ENCODE results near the gene KCTD1.

KCTD1 gene

DNA sequence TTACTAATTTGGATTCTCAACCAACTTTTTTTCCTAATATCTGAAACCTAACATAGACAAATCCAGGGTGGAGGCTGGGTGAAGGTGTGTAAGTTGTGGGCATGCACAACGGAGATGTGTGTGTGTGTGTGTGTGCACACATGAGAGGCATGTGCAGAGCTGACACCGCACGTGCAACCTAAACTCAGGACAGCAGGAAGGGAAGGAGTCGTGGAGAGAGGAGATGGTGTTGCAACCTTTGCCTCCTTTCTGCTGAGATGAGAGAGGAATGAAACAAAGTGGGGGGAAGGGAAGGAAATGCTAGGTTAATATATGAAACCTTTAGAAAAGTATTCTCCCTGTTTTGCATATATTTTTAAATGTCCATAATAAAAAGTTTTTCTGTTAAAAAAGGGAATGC lies 64.7 kb downstream of the KCTD1 start:
- peak overlapping the region; percentile 3 for H3K4me3 ChIP-seq (ENCODE audit: low read depth, low read length)
- H3K4me1 ChIP-seq (ENCODE audit: control insufficient read depth in 1 of 2, insufficient read depth in 2 of 2, low read length in 2 of 2) = peaks cover 8 to 13% of the 10 kb centered on the region in 2 experiments
- no peak overlapping the region for H3K27ac ChIP-seq (ENCODE audit: low read depth, low read length)
- no peaks in the 10 kb centered on the region for H3K36me3 ChIP-seq (ENCODE audit: control insufficient read depth in 1 of 2, insufficient read depth in 2 of 2, low read length in 2 of 2)
- no peak overlapping the region for H3K18ac ChIP-seq (ENCODE audit: low read length)
- H2BK120ac ChIP-seq (ENCODE audit: insufficient read depth, low read length, poor library complexity) = no peak overlapping the region
- peaks cover 3% of the 10 kb centered on the region for H3K79me1 ChIP-seq (ENCODE audit: low read length)
- no peak overlapping the region for H2BK12ac ChIP-seq (ENCODE audit: low read length)
- no peaks in the 10 kb centered on the region for H3K27me3 ChIP-seq (ENCODE audit: insufficient read depth, low read length)
- no peak overlapping the region for H3K4ac ChIP-seq (ENCODE audit: low read depth, low read length)
- H4K8ac ChIP-seq (ENCODE audit: low read depth, low read length) = no peak overlapping the region
- no peak overlapping the region for H3K9ac ChIP-seq (ENCODE audit: low read length)
- no peaks in the 10 kb centered on the region for H3K9me3 ChIP-seq (ENCODE audit: insufficient read depth, low read depth, low read length)
- no peak overlapping the region for H3K4me2 ChIP-seq (ENCODE audit: low read length)
- H3K79me2 ChIP-seq (ENCODE audit: control insufficient read depth, insufficient read depth, low read length, poor library complexity) = no peaks in the 10 kb centered on the region
- no peak overlapping the region for H4K91ac ChIP-seq (ENCODE audit: low read depth, low read length)
- no peak overlapping the region for H3K14ac ChIP-seq (ENCODE audit: low read length)
- H2AFZ ChIP-seq (ENCODE audit: insufficient read depth, low read length, poor library complexity) = no peak overlapping the region
- H3K23ac ChIP-seq (ENCODE audit: low read length) = no peak overlapping the region
- no peak overlapping the region for H2AK5ac ChIP-seq (ENCODE audit: low read length)
- H2BK5ac ChIP-seq (ENCODE audit: low read depth, low read length, poor library complexity) = no peak overlapping the region
- H4K12ac ChIP-seq (ENCODE audit: low read depth, low read length) = no peak overlapping the region
- WGBS (ENCODE audit: extremely low coverage, insufficient coverage, insufficient read length) = no CpG with 5 or more reads among the region's 4 CpGs
- DNase-seq = no peak

DNA sequence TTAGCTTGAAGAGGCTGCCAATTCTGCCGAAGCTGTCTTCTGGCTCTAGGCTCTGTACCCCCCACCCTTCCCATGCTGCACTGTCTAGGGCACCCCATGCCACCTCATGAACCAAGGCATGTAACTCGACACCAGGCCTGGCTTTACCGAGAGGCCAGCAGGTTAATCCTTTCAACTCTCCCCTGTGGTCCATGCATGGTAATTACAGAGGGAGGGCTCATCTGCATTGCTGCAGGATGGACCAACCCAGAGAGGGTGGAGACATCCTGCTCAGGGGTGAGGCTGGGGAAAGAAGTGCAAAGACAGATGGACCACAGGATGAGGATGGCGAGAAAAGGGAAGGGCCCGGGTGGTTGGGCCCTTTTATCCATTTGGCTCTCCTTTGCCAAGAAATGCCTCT lies 65.8 kb downstream of the KCTD1 start:
- no peak overlapping the region for H3K27ac ChIP-seq (ENCODE audit: low read depth, low read length)
- no peak overlapping the region for H3K18ac ChIP-seq (ENCODE audit: low read length)

DNA sequence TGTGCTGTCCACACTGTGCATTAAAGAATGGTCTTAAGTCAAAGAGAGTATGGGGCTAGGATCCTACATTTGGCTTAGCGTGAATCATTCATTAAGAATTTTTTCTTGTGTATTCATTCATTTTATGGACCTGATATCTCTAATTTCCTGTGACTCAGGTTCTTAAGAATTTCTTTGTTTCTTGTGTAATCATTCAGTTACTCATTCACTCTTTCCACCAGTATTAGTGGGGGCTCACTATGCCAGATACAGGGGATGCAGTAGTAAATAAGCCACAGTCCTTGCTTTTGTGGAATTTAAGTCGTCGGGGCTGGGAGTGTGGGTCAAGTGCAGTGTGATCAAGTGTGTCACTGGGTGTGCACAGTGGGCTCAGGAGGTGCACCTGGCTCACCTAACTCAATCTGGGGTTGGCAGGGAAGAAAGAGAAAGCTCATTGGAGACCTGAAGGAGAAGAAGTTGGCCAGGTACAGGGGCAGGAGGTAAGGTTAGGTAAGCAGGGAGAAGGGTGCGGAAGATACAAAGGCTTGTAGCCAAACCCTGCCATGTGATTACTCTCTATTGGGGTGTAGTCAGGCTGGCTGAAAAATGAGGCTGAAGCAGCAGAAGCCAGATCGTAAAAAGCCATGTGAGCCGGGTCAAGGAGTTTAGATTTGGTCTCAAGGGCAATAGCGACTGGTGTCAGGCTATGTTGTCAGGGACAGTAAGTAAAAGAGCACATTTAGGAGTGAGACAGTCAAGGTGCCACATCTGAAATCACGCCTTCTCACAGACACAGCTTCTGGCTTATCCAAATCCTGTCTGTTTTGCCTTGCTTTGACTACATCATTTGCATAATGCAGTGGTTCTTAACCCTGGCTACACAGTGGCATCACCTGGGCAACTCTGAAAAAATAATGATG lies 67.2 kb downstream of the KCTD1 start:
- H3K4me3 ChIP-seq (ENCODE audit: low read depth, low read length) = no peak overlapping the region
- H3K79me1 ChIP-seq (ENCODE audit: low read length) = peaks cover 3% of the 10 kb centered on the region
- no peak overlapping the region for H2BK120ac ChIP-seq (ENCODE audit: insufficient read depth, low read length, poor library complexity)
- no CpG with 5 or more reads among the region's 8 CpGs for WGBS (ENCODE audit: extremely low coverage, insufficient coverage, insufficient read length)
- H3K18ac ChIP-seq (ENCODE audit: low read length) = no peak overlapping the region
- no peak overlapping the region for H4K91ac ChIP-seq (ENCODE audit: low read depth, low read length)
- no peaks in the 10 kb centered on the region for H3K27me3 ChIP-seq (ENCODE audit: insufficient read depth, low read length)
- no peak overlapping the region for H2AK5ac ChIP-seq (ENCODE audit: low read length)
- no peak overlapping the region for H2AFZ ChIP-seq (ENCODE audit: insufficient read depth, low read length, poor library complexity)
- H2BK5ac ChIP-seq (ENCODE audit: low read depth, low read length, poor library complexity) = no peak overlapping the region
- H3K9me3 ChIP-seq (ENCODE audit: insufficient read depth, low read depth, low read length) = no peaks in the 10 kb centered on the region
- H2BK12ac ChIP-seq (ENCODE audit: low read length) = no peak overlapping the region
- no peak overlapping the region for H3K4me2 ChIP-seq (ENCODE audit: low read length)
- no peak overlapping the region for H4K12ac ChIP-seq (ENCODE audit: low read depth, low read length)
- peak in 1 of 2 donors; percentile 57 for DNase-seq
- H3K79me2 ChIP-seq (ENCODE audit: control insufficient read depth, insufficient read depth, low read length, poor library complexity) = no peaks in the 10 kb centered on the region
- no peak overlapping the region for H3K4ac ChIP-seq (ENCODE audit: low read depth, low read length)
- H3K4me1 ChIP-seq (ENCODE audit: control insufficient read depth in 1 of 2, insufficient read depth in 2 of 2, low read length in 2 of 2) = peaks cover 8 to 13% of the 10 kb centered on the region in 2 experiments
- H3K14ac ChIP-seq (ENCODE audit: low read length) = no peak overlapping the region
- H3K9ac ChIP-seq (ENCODE audit: low read length) = no peak overlapping the region
- H3K36me3 ChIP-seq (ENCODE audit: control insufficient read depth in 1 of 2, insufficient read depth in 2 of 2, low read length in 2 of 2) = no peaks in the 10 kb centered on the region
- H4K8ac ChIP-seq (ENCODE audit: low read depth, low read length) = no peak overlapping the region
- H3K27ac ChIP-seq (ENCODE audit: low read depth, low read length) = no peak overlapping the region
- H3K23ac ChIP-seq (ENCODE audit: low read length) = no peak overlapping the region

More for the DNA sequence above, 65.8 kb downstream of the KCTD1 start:
- no peak overlapping the region for H2BK12ac ChIP-seq (ENCODE audit: low read length)
- no peak overlapping the region for H2AFZ ChIP-seq (ENCODE audit: insufficient read depth, low read length, poor library complexity)
- H3K4me2 ChIP-seq (ENCODE audit: low read length) = no peak overlapping the region
- H2BK5ac ChIP-seq (ENCODE audit: low read depth, low read length, poor library complexity) = no peak overlapping the region
- H2BK120ac ChIP-seq (ENCODE audit: insufficient read depth, low read length, poor library complexity) = no peak overlapping the region
- H2AK5ac ChIP-seq (ENCODE audit: low read length) = no peak overlapping the region
- no peaks in the 10 kb centered on the region for H3K36me3 ChIP-seq (ENCODE audit: control insufficient read depth in 1 of 2, insufficient read depth in 2 of 2, low read length in 2 of 2)
- H3K4me3 ChIP-seq (ENCODE audit: low read depth, low read length) = no peak overlapping the region
- WGBS (ENCODE audit: extremely low coverage, insufficient coverage, insufficient read length) = no CpG with 5 or more reads among the region's 5 CpGs
- H3K27me3 ChIP-seq (ENCODE audit: insufficient read depth, low read length) = no peaks in the 10 kb centered on the region
- no peak overlapping the region for H4K8ac ChIP-seq (ENCODE audit: low read depth, low read length)
- H3K9ac ChIP-seq (ENCODE audit: low read length) = no peak overlapping the region
- DNase-seq = no peak
- H3K79me2 ChIP-seq (ENCODE audit: control insufficient read depth, insufficient read depth, low read length, poor library complexity) = no peaks in the 10 kb centered on the region
- H4K91ac ChIP-seq (ENCODE audit: low read depth, low read length) = no peak overlapping the region
- no peaks in the 10 kb centered on the region for H3K9me3 ChIP-seq (ENCODE audit: insufficient read depth, low read depth, low read length)
- H4K12ac ChIP-seq (ENCODE audit: low read depth, low read length) = no peak overlapping the region
- H3K14ac ChIP-seq (ENCODE audit: low read length) = no peak overlapping the region
- H3K79me1 ChIP-seq (ENCODE audit: low read length) = peaks cover 3% of the 10 kb centered on the region
- peaks cover 8 to 13% of the 10 kb centered on the region in 2 experiments for H3K4me1 ChIP-seq (ENCODE audit: control insufficient read depth in 1 of 2, insufficient read depth in 2 of 2, low read length in 2 of 2)
- no peak overlapping the region for H3K4ac ChIP-seq (ENCODE audit: low read depth, low read length)
- no peak overlapping the region for H3K23ac ChIP-seq (ENCODE audit: low read length)

DNA sequence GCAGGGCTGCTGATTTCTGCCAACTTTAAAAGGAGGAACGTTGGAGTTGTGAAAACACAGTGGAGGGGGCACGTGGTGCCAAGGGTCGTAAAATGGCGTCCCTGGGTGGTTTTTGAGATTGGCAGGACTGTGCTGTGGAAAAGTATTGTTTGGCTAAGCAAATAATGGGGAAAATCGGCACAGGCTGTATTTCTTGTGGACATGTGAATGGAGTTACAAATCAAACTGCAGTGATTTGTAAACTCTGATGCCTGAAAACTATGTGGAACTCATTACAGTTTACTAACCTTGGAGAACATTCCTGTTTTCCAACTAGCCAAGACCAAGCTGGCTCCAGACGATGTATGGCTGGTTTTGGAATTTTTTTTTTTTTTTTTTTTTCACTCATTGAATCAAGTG lies 68.7 kb downstream of the KCTD1 start:
- peaks cover 0 to 2% of the 10 kb centered on the region in 2 experiments for H3K36me3 ChIP-seq (ENCODE audit: control insufficient read depth in 1 of 2, insufficient read depth in 2 of 2, low read length in 2 of 2)
- peaks cover 3% of the 10 kb centered on the region for H3K79me1 ChIP-seq (ENCODE audit: low read length)
- no peaks in the 10 kb centered on the region for H3K9me3 ChIP-seq (ENCODE audit: insufficient read depth, low read depth, low read length)
- no peak overlapping the region for H3K23ac ChIP-seq (ENCODE audit: low read length)
- H2BK5ac ChIP-seq (ENCODE audit: low read depth, low read length, poor library complexity) = no peak overlapping the region
- H4K12ac ChIP-seq (ENCODE audit: low read depth, low read length) = no peak overlapping the region
- no peak overlapping the region for H3K9ac ChIP-seq (ENCODE audit: low read length)
- H3K4me2 ChIP-seq (ENCODE audit: low read length) = no peak overlapping the region
- no peak overlapping the region for H2AFZ ChIP-seq (ENCODE audit: insufficient read depth, low read length, poor library complexity)
- no peak overlapping the region for H3K4ac ChIP-seq (ENCODE audit: low read depth, low read length)
- no peak overlapping the region for H4K91ac ChIP-seq (ENCODE audit: low read depth, low read length)
- H3K79me2 ChIP-seq (ENCODE audit: control insufficient read depth, insufficient read depth, low read length, poor library complexity) = no peaks in the 10 kb centered on the region
- no peak overlapping the region for H3K4me3 ChIP-seq (ENCODE audit: low read depth, low read length)
- H2BK120ac ChIP-seq (ENCODE audit: insufficient read depth, low read length, poor library complexity) = no peak overlapping the region
- no peak for DNase-seq
- H3K27me3 ChIP-seq (ENCODE audit: insufficient read depth, low read length) = no peaks in the 10 kb centered on the region
- no peak overlapping the region for H2AK5ac ChIP-seq (ENCODE audit: low read length)
- no peak overlapping the region for H3K27ac ChIP-seq (ENCODE audit: low read depth, low read length)
- no peak overlapping the region for H4K8ac ChIP-seq (ENCODE audit: low read depth, low read length)
- no peak overlapping the region for H3K18ac ChIP-seq (ENCODE audit: low read length)
- no peak overlapping the region for H3K14ac ChIP-seq (ENCODE audit: low read length)
- H3K4me1 ChIP-seq (ENCODE audit: control insufficient read depth in 1 of 2, insufficient read depth in 2 of 2, low read length in 2 of 2) = peaks cover 8 to 13% of the 10 kb centered on the region in 2 experiments
- no CpG with 5 or more reads among the region's 6 CpGs for WGBS (ENCODE audit: extremely low coverage, insufficient coverage, insufficient read length)
- H2BK12ac ChIP-seq (ENCODE audit: low read length) = no peak overlapping the region
